ENCODE measurements around the gene METTL15. TPM values are rescaled to one million over a fixed set of nuclear protein-coding genes. Genes with fewer than 3 reads are reported as not detected.
"Not testable (repeated sequence)": the region's sequence is repeated elsewhere in the genome, so short reads cannot be mapped to it uniquely, and the experiment has no call there.

Gene METTL15
- polyA plus RNA-seq, 2 of the 4 experiments (the other 2 are of a cell fraction) = 9.5 to 23.5 TPM

DNA sequence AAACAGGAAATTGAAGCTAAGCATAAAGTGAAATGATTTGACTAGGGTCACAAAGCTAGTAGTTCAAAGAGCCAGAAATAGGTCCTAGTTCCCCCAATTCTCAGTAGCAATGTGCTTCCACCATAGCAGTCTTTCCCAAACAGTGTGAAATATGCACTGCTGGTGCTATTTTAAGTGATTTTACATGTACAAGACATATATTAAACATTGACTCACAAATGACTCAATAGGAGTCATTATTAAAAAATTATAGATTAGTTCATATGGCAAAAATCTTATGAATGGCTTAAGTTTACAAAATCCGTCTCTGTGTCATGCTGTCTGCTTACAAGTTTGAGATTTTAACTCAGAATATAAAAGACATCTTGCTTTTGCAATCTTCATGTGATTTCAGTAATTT lies 21.6 kb upstream of the METTL15 start:
- no peak for FAIRE-seq
- H3K9me3 ChIP-seq = no peaks in the 10 kb centered on the region
- H3K4me1 ChIP-seq = peaks cover 39% of the 10 kb centered on the region
- H3K4me2 ChIP-seq = peak overlapping the region; percentile 22
- TF ChIP-seq CEBPB (IDR thresholded peaks at IDR 0.05) = peak in 1 of 2 experiments; percentile 7; a peak in 1 of 4 replicates
- TF ChIP-seq FOSL2 (IDR thresholded peaks at IDR 0.05) = peak; percentile 66; the same call in 1 of the 2 replicates
- peak; percentile 71 for TF ChIP-seq FOSL2 (CRISPR knock-in tag; IDR thresholded peaks at IDR 0.05)
- TF ChIP-seq JUNB (IDR thresholded peaks at IDR 0.05) = peak; percentile 85
- TF ChIP-seq, protein P1, sequence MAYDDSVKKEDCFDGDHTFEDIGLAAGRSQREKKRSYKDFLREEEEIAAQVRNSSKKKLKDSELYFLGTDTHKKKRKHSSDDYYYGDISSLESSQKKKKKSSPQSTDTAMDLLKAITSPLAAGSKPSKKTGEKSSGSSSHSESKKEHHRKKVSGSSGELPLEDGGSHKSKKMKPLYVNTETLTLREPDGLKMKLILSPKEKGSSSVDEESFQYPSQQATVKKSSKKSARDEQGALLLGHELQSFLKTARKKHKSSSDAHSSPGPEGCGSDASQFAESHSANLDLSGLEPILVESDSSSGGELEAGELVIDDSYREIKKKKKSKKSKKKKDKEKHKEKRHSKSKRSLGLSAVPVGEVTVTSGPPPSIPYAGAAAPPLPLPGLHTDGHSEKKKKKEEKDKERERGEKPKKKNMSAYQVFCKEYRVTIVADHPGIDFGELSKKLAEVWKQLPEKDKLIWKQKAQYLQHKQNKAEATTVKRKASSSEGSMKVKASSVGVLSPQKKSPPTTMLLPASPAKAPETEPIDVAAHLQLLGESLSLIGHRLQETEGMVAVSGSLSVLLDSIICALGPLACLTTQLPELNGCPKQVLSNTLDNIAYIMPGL (CRISPR knock-in tag; IDR thresholded peaks at IDR 0.05; ENCODE audit: borderline replicate concordance) = no peak
- H3K4me3 ChIP-seq = no peak overlapping the region
- CTCF ChIA-PET = interaction anchor here (1.1 kb wide), 1 partner anchor 387 kb away, joined by 3 read pairs; no protein-coding TSS in a partner anchor
- POLR2A ChIA-PET = no interaction called here
- WGBS (ENCODE audit: missing lambda C conversion rate) = 12% methylated on average over 1 of the region's 1 CpG
- peak in 1 of 2 experiments; percentile 58; a peak in 3 of 6 replicates for ATAC-seq
- no peak for DNase-seq (ENCODE audit: low read depth in 1 of 2, low spot score in 1 of 2)
- H3K27ac ChIP-seq = peak overlapping the region; percentile 17 to 58; a peak in 4 of 6 replicates

DNA sequence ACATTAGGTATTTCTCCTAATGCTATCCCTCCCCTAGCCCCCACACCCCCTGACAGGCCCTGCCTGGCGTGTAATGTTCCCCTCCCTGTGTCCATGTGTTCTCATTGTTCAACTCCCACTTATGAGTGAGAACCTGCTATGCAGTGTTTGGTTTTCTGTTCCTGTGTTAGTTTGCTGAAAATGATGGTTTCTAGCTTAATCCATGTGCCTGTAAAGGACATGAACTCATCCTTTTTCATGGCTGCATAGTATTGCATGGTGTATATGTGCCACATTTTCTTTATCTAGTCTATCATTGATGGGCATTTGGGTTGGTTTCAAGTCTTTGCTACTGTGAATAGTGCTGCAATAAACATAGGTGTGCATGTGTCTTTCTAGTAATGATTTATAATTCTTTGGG lies 21.0 kb upstream of the METTL15 start:
- CTCF ChIA-PET; H3K4me3 ChIP-seq; POLR2A ChIA-PET; H3K9me3 ChIP-seq; ATAC-seq; FAIRE-seq; DNase-seq (ENCODE audit: low read depth in 1 of 2, low spot score in 1 of 2): not testable (repeated sequence)
- peak overlapping the region; percentile 17 to 71; a peak in 4 of 6 replicates for H3K27ac ChIP-seq
- H3K4me1 ChIP-seq = peaks cover 39% of the 10 kb centered on the region
- 100% methylated on average over 1 of the region's 1 CpG for WGBS (ENCODE audit: missing lambda C conversion rate)
- H3K4me2 ChIP-seq = peak overlapping the region; percentile 22; the same call in 2 of the 3 replicates

DNA sequence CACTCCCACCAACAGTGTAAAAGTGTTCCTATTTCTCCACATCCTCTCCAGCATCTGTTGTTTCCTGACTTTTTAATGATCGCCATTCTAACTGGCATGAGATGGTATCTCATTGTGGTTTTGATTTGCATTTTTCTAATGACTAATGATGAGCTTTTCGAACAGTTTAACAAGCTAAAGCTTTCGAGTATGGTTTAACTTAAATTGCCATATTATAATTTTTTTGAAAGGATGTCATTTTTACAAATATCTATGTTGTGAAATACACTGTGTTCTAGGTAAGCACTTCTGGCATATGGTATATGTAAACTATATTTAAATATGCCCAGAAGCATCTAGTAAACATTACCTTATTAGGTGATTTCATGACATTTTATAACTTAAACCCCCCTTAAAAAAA lies 20.5 kb upstream of the METTL15 start:
- CTCF ChIA-PET = interaction anchor here (1.3 kb wide), 1 partner anchor 13 kb away, joined by 3 read pairs; no protein-coding TSS in a partner anchor
- ATAC-seq; H3K4me2 ChIP-seq; H3K4me3 ChIP-seq; DNase-seq (ENCODE audit: low read depth in 1 of 2, low spot score in 1 of 2); POLR2A ChIA-PET; H3K27ac ChIP-seq; H3K9me3 ChIP-seq; FAIRE-seq: not testable (repeated sequence)
- WGBS (ENCODE audit: missing lambda C conversion rate) = 96% methylated on average over 3 of the region's 3 CpGs
- H3K4me1 ChIP-seq = peaks cover 39% of the 10 kb centered on the region

DNA sequence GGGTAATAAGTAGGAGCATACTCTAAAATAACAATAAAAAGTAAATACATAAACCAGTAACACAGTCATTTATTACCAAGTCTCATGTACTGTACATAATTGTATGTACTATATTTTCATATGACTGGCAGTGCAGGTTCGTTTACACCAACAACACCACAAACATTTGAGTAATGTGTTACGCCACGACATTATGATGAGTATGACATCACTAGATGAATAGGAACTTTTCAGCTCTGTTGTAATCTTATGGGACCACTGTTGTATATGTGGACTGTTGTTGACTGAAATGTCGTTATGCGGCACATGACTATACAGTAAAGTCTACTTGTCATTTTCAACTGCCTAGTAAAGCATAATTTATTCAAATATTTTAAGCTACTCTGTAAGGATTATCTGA lies 18.8 kb upstream of the METTL15 start:
- Histone ChIP-seq H3K27ac (peak overlapping the region; percentile 49 to 64), H3K4me1 (peaks cover 35% of the 10 kb centered on the region), H3K4me2 (peak overlapping the region; percentile 41), H3K4me3 (no peak overlapping the region), H3K9me3 (no peaks in the 10 kb centered on the region)
- 70% methylated on average over 5 of the region's 5 CpGs for WGBS (ENCODE audit: missing lambda C conversion rate)
- FAIRE-seq = peak; percentile 39
- POLR2A ChIA-PET = interaction anchor here (0.6 to 0.9 kb wide), 2 partner anchors 17 kb away, joined by 3 to 4 read pairs; no protein-coding TSS in a partner anchor
- DNase-seq (ENCODE audit: low read depth in 1 of 2, low spot score in 1 of 2) = peak in 1 of 2 experiments; percentile 35
- CTCF ChIA-PET = interaction anchor here (0.9 to 1.6 kb wide), 4 partner anchors 14 to 388 kb away, joined by 3 to 5 read pairs (median 4); no protein-coding TSS in a partner anchor
- no peak for TF ChIP-seq HEYL (CRISPR knock-in tag; IDR thresholded peaks at IDR 0.05)
- TF ChIP-seq ZC3H11A (IDR thresholded peaks at IDR 0.05) = no peak
- no peak for TF ChIP-seq ESRRA (IDR thresholded peaks at IDR 0.05; ENCODE audit: borderline replicate concordance, low read length)
- TF ChIP-seq, protein P2, sequence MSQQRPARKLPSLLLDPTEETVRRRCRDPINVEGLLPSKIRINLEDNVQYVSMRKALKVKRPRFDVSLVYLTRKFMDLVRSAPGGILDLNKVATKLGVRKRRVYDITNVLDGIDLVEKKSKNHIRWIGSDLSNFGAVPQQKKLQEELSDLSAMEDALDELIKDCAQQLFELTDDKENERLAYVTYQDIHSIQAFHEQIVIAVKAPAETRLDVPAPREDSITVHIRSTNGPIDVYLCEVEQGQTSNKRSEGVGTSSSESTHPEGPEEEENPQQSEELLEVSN (IDR thresholded peaks at IDR 0.05; ENCODE audit: borderline replicate concordance, low read depth) = no peak
- TF ChIP-seq RNF2 (IDR thresholded peaks at IDR 0.05; ENCODE audit: borderline replicate concordance, low read depth) = no peak
- TF ChIP-seq CHD2 (IDR thresholded peaks at IDR 0.05; ENCODE audit: low read length, partially characterized antibody) = no peak
- TF ChIP-seq TP53 (CRISPR knock-in tag; IDR thresholded peaks at IDR 0.05) = no peak
- no peak for TF ChIP-seq RAD21 (conservative IDR thresholded peaks at IDR 0.05 in 1 of 2, IDR thresholded peaks at IDR 0.05 in 1 of 2)
- no peak for TF ChIP-seq HOXB13 (CRISPR knock-in tag; IDR thresholded peaks at IDR 0.05; ENCODE audit: low read depth)
- TF ChIP-seq, protein P3, sequence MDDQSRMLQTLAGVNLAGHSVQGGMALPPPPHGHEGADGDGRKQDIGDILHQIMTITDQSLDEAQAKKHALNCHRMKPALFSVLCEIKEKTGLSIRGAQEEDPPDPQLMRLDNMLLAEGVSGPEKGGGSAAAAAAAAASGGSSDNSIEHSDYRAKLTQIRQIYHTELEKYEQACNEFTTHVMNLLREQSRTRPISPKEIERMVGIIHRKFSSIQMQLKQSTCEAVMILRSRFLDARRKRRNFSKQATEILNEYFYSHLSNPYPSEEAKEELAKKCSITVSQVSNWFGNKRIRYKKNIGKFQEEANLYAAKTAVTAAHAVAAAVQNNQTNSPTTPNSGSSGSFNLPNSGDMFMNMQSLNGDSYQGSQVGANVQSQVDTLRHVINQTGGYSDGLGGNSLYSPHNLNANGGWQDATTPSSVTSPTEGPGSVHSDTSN (IDR thresholded peaks at IDR 0.05) = no peak
- TF ChIP-seq NFE2L2 (conservative IDR thresholded peaks at IDR 0.05; ENCODE audit: low read length) = no peak
- TF ChIP-seq MAZ (IDR thresholded peaks at IDR 0.05; ENCODE audit: borderline replicate concordance, low read depth, low read length) = no peak
- TF ChIP-seq PHF8 (IDR thresholded peaks at IDR 0.05; ENCODE audit: borderline replicate concordance, low read depth) = no peak
- no peak for TF ChIP-seq RARB (CRISPR knock-in tag; IDR thresholded peaks at IDR 0.05)
- no peak for TF ChIP-seq FOSB (CRISPR knock-in tag; IDR thresholded peaks at IDR 0.05)
- peak in 1 of 2 experiments; percentile 55; a peak in 3 of 6 replicates for ATAC-seq
